Middle frontal gyrus (tissue), 1 donor: Measurements from ENCODE around the gene YOD1.
"Not testable (repeated sequence)": the region's sequence is repeated elsewhere in the genome, so short reads cannot be mapped to it uniquely, and the experiment has no call there.

Experiments used
- DNase-seq: peaks from one replicate; pipeline ENCODE4 v3.0.0-alpha.2; 2015; ENCODE audit warnings: low spot score; ENCODE audit errors: extremely low spot score

The YOD1 gene

GRCh38 chr1:207049974-207050391 is 1.0 kb downstream of the YOD1 start:
- DNase-seq: peak; percentile 42

- no peak for DNase-seq
These were observed 1.5 kb downstream of the YOD1 start for GRCh38 chr1:207049514-207049913.

- no peak for DNase-seq
These were observed 2.0 kb downstream of the YOD1 start for GRCh38 chr1:207049054-207049453.

GRCh38 chr1:207048041-207048440 is 3.0 kb downstream of the YOD1 start:
- no peak for DNase-seq

GRCh38 chr1:207047505-207047904 is 3.5 kb downstream of the YOD1 start:
- DNase-seq: no peak

- no peak for DNase-seq
These were observed 5.6 kb downstream of the YOD1 start for GRCh38 chr1:207045453-207045852.

- DNase-seq: not testable (repeated sequence)
These were observed 9.6 kb downstream of the YOD1 start for GRCh38 chr1:207041397-207041796.

GRCh38 chr1:207040181-207040533 is 10.9 kb downstream of the YOD1 start:
- no peak for DNase-seq

GRCh38 chr1:207039380-207040180 is 11.4 kb downstream of the YOD1 start:
- no peak for DNase-seq

- DNase-seq: no peak
These were observed 14.1 kb downstream of the YOD1 start for GRCh38 chr1:207036865-207037264.

GRCh38 chr1:207035877-207036551 is 15.0 kb downstream of the YOD1 start:
- DNase-seq: no peak

- DNase-seq: no peak
These were observed 16.0 kb downstream of the YOD1 start for GRCh38 chr1:207034998-207035397.

GRCh38 chr1:207034208-207034607 is 16.8 kb downstream of the YOD1 start:
- DNase-seq: no peak

- no peak for DNase-seq
These were observed 17.7 kb downstream of the YOD1 start for GRCh38 chr1:207033302-207033701.

GRCh38 chr1:207032528-207033017 is 18.4 kb downstream of the YOD1 start, which contains the start of gene C1orf116:
Gene C1orf116, minus strand, starts transcription at chr1:207032756. Its CDS starts 5,158 bp downstream, at chr1:207027598.
- no peak for DNase-seq

GRCh38 chr1:207031632-207032264 is 19.3 kb downstream of the YOD1 start:
- no peak for DNase-seq

- no peak for DNase-seq
These were observed 20.0 kb downstream of the YOD1 start for GRCh38 chr1:207031016-207031415.

GRCh38 chr1:207030522-207031009 is 20.4 kb downstream of the YOD1 start:
- DNase-seq: no peak

- no peak for DNase-seq
These were observed 21.1 kb downstream of the YOD1 start for GRCh38 chr1:207029701-207030521.

- DNase-seq: no peak
These were observed 21.9 kb downstream of the YOD1 start for GRCh38 chr1:207028884-207029650.
